HepG2 (cell line): ENCODE results near the gene ATP6V0A1. TPM values are rescaled to one million over a fixed set of nuclear protein-coding genes. Genes with fewer than 3 reads are reported as not detected.
A peak's percentile ranks its signal among the peaks of the same experiment; 100 is the strongest.

Source experiments
- ELK4 ChIP-seq: sonication (generic); formaldehyde crosslinking; IDR thresholded peaks from 2 replicates; pipeline ENCODE4 v1.9.0; 2021; ENCODE audit warnings: missing genetic modification reagents, borderline replicate concordance
- GPN1 ChIP-seq: sonication (generic); formaldehyde crosslinking; IDR thresholded peaks from 2 replicates; pipeline ENCODE4 v1.5.1; 2020; ENCODE audit warnings: missing genetic modification reagents, borderline replicate concordance
- HCFC1 ChIP-seq: fragments of 150-350 bp; IDR thresholded peaks from 2 replicates; pipeline ENCODE4 v1.6.1; 2014; ENCODE audit warnings: low read depth, low read length
- ISL2 ChIP-seq: sonication (generic); formaldehyde crosslinking; IDR thresholded peaks from 2 replicates; pipeline ENCODE4 v1.5.0; 2020; ENCODE audit warnings: missing genetic modification reagents
- KLF12 ChIP-seq: sonication (generic); formaldehyde crosslinking; IDR thresholded peaks from 2 replicates; pipeline ENCODE4 v1.4.0; 2020; ENCODE audit warnings: missing genetic modification reagents, borderline replicate concordance
- SALL1 ChIP-seq: sonication (generic); formaldehyde crosslinking; IDR thresholded peaks from 2 replicates; pipeline ENCODE4 v1.8.0; 2022; ENCODE audit warnings: mild to moderate bottlenecking, missing genetic modification reagents
- SKI ChIP-seq: fragments of 450-650 bp; IDR thresholded peaks from one replicate; pipeline ENCODE4 v1.6.1; 2018; ENCODE audit warnings: mild to moderate bottlenecking; ENCODE audit not compliant: partially characterized antibody
- STAT5B ChIP-seq: sonication (generic); formaldehyde crosslinking; IDR thresholded peaks from 2 replicates; pipeline ENCODE4 v1.4.0; 2020; ENCODE audit warnings: missing genetic modification reagents
- SUZ12 ChIP-seq: fragments of 150-350 bp; IDR thresholded peaks from 2 replicates; pipeline ENCODE4 v1.6.1; 2014; ENCODE audit warnings: low read depth, low read length
- TGIF2 ChIP-seq: IDR thresholded peaks from 2 replicates; pipeline ENCODE4 v1.6.1; 2016; ENCODE audit warnings: control low read depth, missing compliant biosample characterization
- USF2 ChIP-seq, 2 experiments: sonication (generic) in 1 of 2; formaldehyde crosslinking in 1 of 2; IDR thresholded peaks; 2 replicates each; pipeline versions ENCODE4 v1.5.1 to v1.6.1; 2011 to 2020; ENCODE audit warnings: borderline replicate concordance in 1 of 2, low read depth in 1 of 2, low read length in 1 of 2, mild to moderate bottlenecking in 1 of 2, missing genetic modification reagents in 1 of 2, moderate library complexity in 1 of 2
- ZBTB1 ChIP-seq: sonication (generic); formaldehyde crosslinking; IDR thresholded peaks from 2 replicates; pipeline ENCODE4 v1.4.0; 2020; ENCODE audit warnings: missing genetic modification reagents, borderline replicate concordance
- ZHX2 ChIP-seq, 2 experiments: sonication (generic) in 1 of 2; formaldehyde crosslinking in 1 of 2; IDR thresholded peaks; 2 replicates each; pipeline versions ENCODE4 v1.6.1 to v1.9.0; 2014 to 2022; ENCODE audit warnings: antibody characterized with exemption in 1 of 2, borderline replicate concordance in 1 of 2, inconsistent platforms in 1 of 2, low read depth in 1 of 2, missing genetic modification reagents in 1 of 2
- ZNF275 ChIP-seq: sonication (generic); formaldehyde crosslinking; IDR thresholded peaks from 2 replicates; pipeline ENCODE4 v1.8.0; 2022; ENCODE audit warnings: missing genetic modification reagents, mild to moderate bottlenecking, inconsistent platforms, borderline replicate concordance
- ZNF749 ChIP-seq: sonication (generic); formaldehyde crosslinking; IDR thresholded peaks from 2 replicates; pipeline ENCODE4 v1.8.0; 2022; ENCODE audit warnings: mild to moderate bottlenecking, missing genetic modification reagents, moderate library complexity, borderline replicate concordance
- polyA plus RNA-seq, 8 experiments: library from polyadenylated mRNA; depleted of rRNA in 3 of 8; stranded (reverse) in 7 of 8; unstranded in 1 of 8; fragments of >200 nt; fragmentation: Illumina TruSeq in 4 of 8; extraction: Trizol in 4 of 8; gene quantifications; 2 replicates each; pipeline versions ENCODE4 v1.2.1 to v1.2.3, GENCODE V29; 2011 to 2016; ENCODE audit warnings: low read depth in 4 of 8, missing spikeins in 1 of 8, mixed read lengths in 1 of 8; ENCODE audit not compliant: insufficient read depth in 1 of 8
- total RNA-seq, 5 experiments: library from RNA; depleted of rRNA; stranded (reverse); fragments of >200 nt; fragmentation: Illumina TruSeq; extraction: Trizol; gene quantifications; 2 replicates each; pipeline ENCODE4 v1.2.3, GENCODE V29; 2016; ENCODE audit warnings: low read depth in 1 of 5

Gene ATP6V0A1
- total and polyA plus RNA-seq, 2 of the 13 experiments (the other 11 are each of a cell fraction or from before 2014, with no cell fraction given) = 27.9 to 54.1 TPM

GRCh38 chr17:42536372-42537155, 77.9 kb downstream of the ATP6V0A1 start (continued):
- no peak for TF ChIP-seq ZHX2 (IDR thresholded peaks at IDR 0.05; ENCODE audit: low read depth)
- TF ChIP-seq ZHX2 (CRISPR knock-in tag; IDR thresholded peaks at IDR 0.05; ENCODE audit: borderline replicate concordance) = no peak
- TF ChIP-seq KLF12 = 0 out of 2 replicates have a peak, but pooled peaks have one; percentile 31
- peak; percentile 89 for TF ChIP-seq STAT5B (CRISPR knock-in tag)
- TF ChIP-seq ELK4 = no peak
- TF ChIP-seq ZNF275 (CRISPR knock-in tag) = peak; percentile 53; the same call in 1 of the 2 replicates
- TF ChIP-seq SKI = peak; percentile 20
- no peak for TF ChIP-seq SUZ12
- TF ChIP-seq ISL2 (CRISPR knock-in tag) = peak; percentile 67
- TF ChIP-seq USF2 (IDR thresholded peaks at IDR 0.05; ENCODE audit: low read depth, low read length) = peak; percentile 14; the same call in 1 of the 2 replicates
- TF ChIP-seq USF2 (CRISPR knock-in tag; IDR thresholded peaks at IDR 0.05; ENCODE audit: borderline replicate concordance) = no peak
- peak; percentile 15; the same call in 1 of the 2 replicates for TF ChIP-seq ZBTB1
- no peak; the same call in 1 of the 2 replicates for TF ChIP-seq ZNF749 (CRISPR knock-in tag)
- TF ChIP-seq HCFC1 = no peak
- TF ChIP-seq TGIF2 (CRISPR knock-in tag) = no peak
- TF ChIP-seq GPN1 (CRISPR knock-in tag) = peak; percentile 31; the same call in 1 of the 2 replicates
- TF ChIP-seq SALL1 (CRISPR knock-in tag) = peak; percentile 88
